HepG2 (cell line): ENCODE data around the gene YBX2. TPM values are rescaled to one million over a fixed set of nuclear protein-coding genes. Genes with fewer than 3 reads are reported as not detected.

Experiments used
- ATAC-seq: fragments of 200-7000 bp; cut with Tn5 transposase; 3 replicates; pipeline ENCODE4 v1.9.1; 2020; ENCODE audit warnings: mild to moderate bottlenecking, moderate library complexity
- BruUV-seq: library from RNA; stranded (reverse); fragments of 400-500 nt; replicated peaks from 2 replicates; lab custom pipeline; 2021; lab: Mats Ljungman, UMichigan
- CTCF ChIA-PET: fragments of 300-600 bp; formaldehyde crosslinking; extraction: SDS; loops from one replicate; lab custom pipeline; 2021; ENCODE audit warnings: low total read pairs, inconsistent platforms, low intra/inter-chr PET ratio; lab: Yijun Ruan, JAX
- POLR2A ChIA-PET: fragments of 350-600 bp; sonication (Branson Sonifier 250); formaldehyde crosslinking; loops from one replicate; lab custom pipeline; 2020; ENCODE audit warnings: antibody characterized with exemption, inconsistent platforms; lab: Yijun Ruan, JAX
- DNase-seq: peaks from one replicate; pipeline ENCODE4 v3.0.0-alpha.2; 2015; ENCODE audit warnings: low spot score
- FAIRE-seq: peaks from 3 replicates; lab custom pipeline; 2011; peaks lifted over from hg19 to GRCh38; lab: Jason Lieb, UNC
- H2AFZ ChIP-seq: one replicate; pipeline ENCODE4 v1.6.1; 2011; ENCODE audit warnings: low read length, inconsistent platforms
- H3K27ac ChIP-seq: fragments of 300-600 bp; 3 replicates; pipeline ENCODE4 v1.8.0; 2011; ENCODE audit warnings: mixed run types, mild to moderate bottlenecking, mixed read lengths, low read length, inconsistent platforms; ENCODE audit not compliant: insufficient read depth; ENCODE audit errors: extremely low read length
- H3K27me3 ChIP-seq, 2 experiments: fragments of 200-600 bp in 1 of 2; 2 replicates in 1 of 2; 3 replicates in 1 of 2; pipeline versions ENCODE4 v1.6.0 to v1.8.0; 2011; ENCODE audit warnings: low read length in 2 of 2, mild to moderate bottlenecking in 2 of 2, moderate library complexity in 2 of 2, inconsistent platforms in 1 of 2; ENCODE audit not compliant: insufficient read depth in 2 of 2, control insufficient read depth in 1 of 2
- H3K36me3 ChIP-seq, 2 experiments: fragments of 200-600 bp in 1 of 2; replicated peaks in 1 of 2; 2 replicates in 1 of 2; 3 replicates in 1 of 2; pipeline versions ENCODE4 v1.5.1 to v1.8.0; 2011; ENCODE audit warnings: low read length in 2 of 2, inconsistent platforms in 1 of 2; ENCODE audit not compliant: insufficient read depth in 2 of 2, control insufficient read depth in 1 of 2
- H3K4me1 ChIP-seq: 2 replicates; pipeline ENCODE4 v1.5.1; 2012; ENCODE audit warnings: low read length, inconsistent platforms; ENCODE audit not compliant: insufficient read depth
- H3K4me2 ChIP-seq: 2 replicates; pipeline ENCODE4 v1.6.0; 2011; ENCODE audit warnings: low read depth, low read length, inconsistent platforms
- H3K4me3 ChIP-seq, 3 experiments: fragments of 200-600 bp in 1 of 3; sonication (generic), shearing (Covaris generic) in 1 of 3; replicated peaks in 1 of 3; 2 replicates each; pipeline ENCODE4 v1.5.1; 2011 to 2016; ENCODE audit warnings: low read length in 3 of 3, inconsistent platforms in 2 of 3, low read depth in 2 of 3, mild to moderate bottlenecking in 2 of 3, control low read depth in 1 of 3, mixed read lengths in 1 of 3; ENCODE audit not compliant: insufficient read depth in 1 of 3
- H3K79me2 ChIP-seq: one replicate; pipeline ENCODE4 v1.6.1; 2011; ENCODE audit warnings: low read length, inconsistent platforms; ENCODE audit not compliant: insufficient read depth
- H3K9ac ChIP-seq: 2 replicates; pipeline ENCODE4 v1.6.0; 2011; ENCODE audit warnings: mild to moderate bottlenecking, low read depth, low read length, inconsistent platforms; ENCODE audit not compliant: insufficient read depth
- H3K9me3 ChIP-seq: 2 replicates; pipeline ENCODE4 v1.5.1; 2012; ENCODE audit warnings: mild to moderate bottlenecking, low read length
- H4K20me1 ChIP-seq: 2 replicates; pipeline ENCODE4 v1.6.0; 2011; ENCODE audit warnings: inconsistent platforms, mild to moderate bottlenecking, low read length, moderate library complexity; ENCODE audit not compliant: insufficient read depth
- ATF7 ChIP-seq, 2 experiments: fragments of 450-650 bp in 1 of 2; sonication (generic) in 1 of 2; formaldehyde crosslinking in 1 of 2; IDR thresholded peaks; 2 replicates each; pipeline versions ENCODE4 v1.4.0 to v1.6.1; 2016 to 2020; ENCODE audit warnings: antibody characterized with exemption in 1 of 2, mild to moderate bottlenecking in 1 of 2, missing genetic modification reagents in 1 of 2
- FOXA1 ChIP-seq, 2 experiments: fragments of 450-650 bp in 1 of 2; sonication (generic) in 1 of 2; formaldehyde crosslinking in 1 of 2; IDR thresholded peaks; 2 replicates each; pipeline versions ENCODE4 v1.4.0 to v1.6.1; 2016 to 2020; ENCODE audit warnings: missing genetic modification reagents in 1 of 2
- GZF1 ChIP-seq: sonication (generic); formaldehyde crosslinking; IDR thresholded peaks from 2 replicates; pipeline ENCODE4 v1.5.1; 2020; ENCODE audit warnings: mild to moderate bottlenecking, missing genetic modification reagents
- KDM2A ChIP-seq: sonication (generic); formaldehyde crosslinking; IDR thresholded peaks from 2 replicates; pipeline ENCODE4 v1.4.0; 2020; ENCODE audit warnings: low read depth, missing genetic modification reagents, borderline replicate concordance
- MED13 ChIP-seq: sonication (generic); formaldehyde crosslinking; IDR thresholded peaks from 2 replicates; pipeline ENCODE4 v1.5.0; 2020; ENCODE audit warnings: missing genetic modification reagents
- SMAD9 ChIP-seq: sonication (generic); formaldehyde crosslinking; IDR thresholded peaks from 2 replicates; pipeline ENCODE4 v1.5.1; 2020; ENCODE audit warnings: mild to moderate bottlenecking, missing genetic modification reagents
- SRSF1 ChIP-seq: fragments of 200-400 bp; formaldehyde crosslinking; optimal IDR thresholded peaks from 2 replicates; pipeline ENCODE3; 2017; ENCODE audit warnings: mild to moderate bottlenecking, low read depth, low read length, moderate library complexity
- ZFP36 ChIP-seq: fragments of 150-350 bp; IDR thresholded peaks from 2 replicates; pipeline ENCODE4 v1.6.1; 2018; ENCODE audit warnings: borderline replicate concordance, low read length, low read depth; ENCODE audit not compliant: partially characterized antibody
- ZKSCAN5 ChIP-seq: sonication (generic); formaldehyde crosslinking; IDR thresholded peaks from 2 replicates; pipeline ENCODE4 v1.5.1; 2020; ENCODE audit warnings: mild to moderate bottlenecking, missing genetic modification reagents
- ZNF101 ChIP-seq: sonication (generic); formaldehyde crosslinking; IDR thresholded peaks from 2 replicates; pipeline ENCODE4 v1.4.0; 2020; ENCODE audit warnings: mild to moderate bottlenecking, low read depth, missing genetic modification reagents, borderline replicate concordance
- ZNF343 ChIP-seq: sonication (generic); formaldehyde crosslinking; IDR thresholded peaks from 2 replicates; pipeline ENCODE4 v1.4.0; 2020; ENCODE audit warnings: mild to moderate bottlenecking, missing genetic modification reagents
- ZNF558 ChIP-seq: sonication (generic); formaldehyde crosslinking; IDR thresholded peaks from 2 replicates; pipeline ENCODE4 v1.9.0; 2022; ENCODE audit warnings: mild to moderate bottlenecking, missing genetic modification reagents, borderline replicate concordance
- WGBS: methylation state at CpG from one replicate; pipeline ENCODE4 v1.1.6; 2017; ENCODE audit warnings: low lambda C conversion rate; 5-methylcytosine and 5-hydroxymethylcytosine counted together
- in situ Hi-C: cut with HindIII; loops from 2 replicates; pipeline ENCODE4 v1.10.0; 2017; ENCODE audit warnings: low pct_unique_long_range_greater_than_20kb; ENCODE audit not compliant: extremely low pct_ligation_motif_present
- intact Hi-C: fragments of 100-400 bp; cut with micrococcal nuclease; formaldehyde crosslinking; loops from one replicate; pipeline ENCODE4 v1.10.0; 2022; ENCODE audit not compliant: unreplicated experiment
- polyA plus RNA-seq, 8 experiments: library from polyadenylated mRNA; depleted of rRNA in 3 of 8; stranded (reverse) in 7 of 8; unstranded in 1 of 8; fragments of >200 nt; fragmentation: Illumina TruSeq in 4 of 8; extraction: Trizol in 4 of 8; gene quantifications; 2 replicates each; pipeline versions ENCODE4 v1.2.1 to v1.2.3, GENCODE V29; 2011 to 2016; ENCODE audit warnings: low read depth in 4 of 8, missing spikeins in 1 of 8, mixed read lengths in 1 of 8; ENCODE audit not compliant: insufficient read depth in 1 of 8
- total RNA-seq, 5 experiments: library from RNA; depleted of rRNA; stranded (reverse); fragments of >200 nt; fragmentation: Illumina TruSeq; extraction: Trizol; gene quantifications; 2 replicates each; pipeline ENCODE4 v1.2.3, GENCODE V29; 2016; ENCODE audit warnings: low read depth in 1 of 5
- TF ChIP-seq, protein P1 (sequence below): IDR thresholded peaks from 2 replicates; pipeline ENCODE4 v1.6.1; 2016; ENCODE audit warnings: low read depth, borderline replicate concordance
- TF ChIP-seq, protein P2 (sequence below): sonication (generic); formaldehyde crosslinking; IDR thresholded peaks from 2 replicates; pipeline ENCODE4 v1.5.1; 2020; ENCODE audit warnings: missing genetic modification reagents, mild to moderate bottlenecking, borderline replicate concordance
- TF ChIP-seq, protein P3 (sequence below): IDR thresholded peaks from 2 replicates; pipeline ENCODE4 v1.6.1; 2012; ENCODE audit warnings: low read length, improper control_type of control experiment

YBX2 gene
- total and polyA plus RNA-seq, 2 of the 13 experiments (the other 11 are each of a cell fraction or from before 2014, with no cell fraction given): 0.12 to 0.22 TPM

DNA sequence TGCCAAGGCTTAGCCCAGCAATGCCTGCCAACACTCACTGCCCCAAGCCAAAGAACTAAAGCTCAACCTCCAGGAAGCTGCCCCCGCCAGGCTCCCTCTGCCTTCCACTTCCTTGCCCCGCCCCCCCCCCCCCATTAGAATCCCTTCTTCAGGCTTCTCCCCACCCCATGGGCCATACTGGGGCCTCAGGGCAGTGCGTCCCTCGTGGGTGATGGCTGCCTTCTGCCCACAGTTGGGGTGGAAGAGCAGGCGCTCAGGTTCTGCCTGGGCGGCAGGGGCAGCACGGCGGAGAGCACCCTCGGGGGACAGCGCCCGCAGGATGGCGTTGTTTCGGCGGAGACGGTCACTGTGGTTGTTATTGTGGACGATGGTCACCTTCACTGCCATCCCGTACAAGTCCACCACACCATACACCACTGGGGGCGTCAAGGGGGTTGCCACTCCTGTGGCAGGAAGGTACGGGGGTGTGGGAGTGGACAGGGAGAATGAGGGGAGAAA, 30.6 kb upstream of the YBX2 start:
- CTCF ChIA-PET: interaction anchor here (3.8 kb wide), 1 partner anchor 21 kb away, joined by 41 read pairs; no protein-coding TSS in a partner anchor
- FAIRE-seq (no peak), DNase-seq (no peak), ATAC-seq (no peak)
- Histone ChIP-seq H4K20me1 (no peaks in the 10 kb centered on the region), H2AFZ (no peak overlapping the region), H3K4me2 (no peak overlapping the region), H3K9ac (no peak overlapping the region), H3K9me3 (no peaks in the 10 kb centered on the region), H3K4me1 (peaks cover 16% of the 10 kb centered on the region), H3K36me3 (peaks cover 24 to 58% of the 10 kb centered on the region in 2 experiments), H3K79me2 (peaks cover 12% of the 10 kb centered on the region), H3K27ac (no peak overlapping the region), H3K4me3 (no peak overlapping the region), H3K27me3 (no peaks in the 10 kb centered on the region; a peak in 1 of 5 replicates)
- WGBS: 98% methylated on average over 19 of the region's 19 CpGs
- no peak for TF ChIP-seq FOXA1 (IDR thresholded peaks at IDR 0.05)
- no peak for TF ChIP-seq FOXA1 (CRISPR knock-in tag; IDR thresholded peaks at IDR 0.05)
- no peak for TF ChIP-seq ATF7 (IDR thresholded peaks at IDR 0.05)
- no peak for TF ChIP-seq ATF7 (CRISPR knock-in tag; IDR thresholded peaks at IDR 0.05)
- no peak for TF ChIP-seq ZNF558
- TF ChIP-seq, protein P1, sequence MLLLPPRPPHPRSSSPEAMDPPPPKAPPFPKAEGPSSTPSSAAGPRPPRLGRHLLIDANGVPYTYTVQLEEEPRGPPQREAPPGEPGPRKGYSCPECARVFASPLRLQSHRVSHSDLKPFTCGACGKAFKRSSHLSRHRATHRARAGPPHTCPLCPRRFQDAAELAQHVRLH (CRISPR knock-in tag): no peak
- no peak for TF ChIP-seq ZFP36
- no peak for TF ChIP-seq ZNF343 (CRISPR knock-in tag)
- no peak for TF ChIP-seq KDM2A
- TF ChIP-seq MED13 (CRISPR knock-in tag): no peak
- no peak for TF ChIP-seq GZF1 (CRISPR knock-in tag)
- no peak for TF ChIP-seq SRSF1
- TF ChIP-seq ZNF101 (CRISPR knock-in tag): no peak
- TF ChIP-seq SMAD9 (CRISPR knock-in tag): no peak
- TF ChIP-seq, protein P2, sequence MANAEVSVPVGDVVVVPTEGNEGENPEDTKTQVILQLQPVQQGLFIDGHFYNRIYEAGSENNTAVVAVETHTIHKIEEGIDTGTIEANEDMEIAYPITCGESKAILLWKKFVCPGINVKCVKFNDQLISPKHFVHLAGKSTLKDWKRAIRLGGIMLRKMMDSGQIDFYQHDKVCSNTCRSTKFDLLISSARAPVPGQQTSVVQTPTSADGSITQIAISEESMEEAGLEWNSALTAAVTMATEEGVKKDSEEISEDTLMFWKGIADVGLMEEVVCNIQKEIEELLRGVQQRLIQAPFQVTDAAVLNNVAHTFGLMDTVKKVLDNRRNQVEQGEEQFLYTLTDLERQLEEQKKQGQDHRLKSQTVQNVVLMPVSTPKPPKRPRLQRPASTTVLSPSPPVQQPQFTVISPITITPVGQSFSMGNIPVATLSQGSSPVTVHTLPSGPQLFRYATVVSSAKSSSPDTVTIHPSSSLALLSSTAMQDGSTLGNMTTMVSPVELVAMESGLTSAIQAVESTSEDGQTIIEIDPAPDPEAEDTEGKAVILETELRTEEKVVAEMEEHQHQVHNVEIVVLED (CRISPR knock-in tag): no peak
- no peak for TF ChIP-seq ZKSCAN5 (CRISPR knock-in tag)
- TF ChIP-seq, protein P3, sequence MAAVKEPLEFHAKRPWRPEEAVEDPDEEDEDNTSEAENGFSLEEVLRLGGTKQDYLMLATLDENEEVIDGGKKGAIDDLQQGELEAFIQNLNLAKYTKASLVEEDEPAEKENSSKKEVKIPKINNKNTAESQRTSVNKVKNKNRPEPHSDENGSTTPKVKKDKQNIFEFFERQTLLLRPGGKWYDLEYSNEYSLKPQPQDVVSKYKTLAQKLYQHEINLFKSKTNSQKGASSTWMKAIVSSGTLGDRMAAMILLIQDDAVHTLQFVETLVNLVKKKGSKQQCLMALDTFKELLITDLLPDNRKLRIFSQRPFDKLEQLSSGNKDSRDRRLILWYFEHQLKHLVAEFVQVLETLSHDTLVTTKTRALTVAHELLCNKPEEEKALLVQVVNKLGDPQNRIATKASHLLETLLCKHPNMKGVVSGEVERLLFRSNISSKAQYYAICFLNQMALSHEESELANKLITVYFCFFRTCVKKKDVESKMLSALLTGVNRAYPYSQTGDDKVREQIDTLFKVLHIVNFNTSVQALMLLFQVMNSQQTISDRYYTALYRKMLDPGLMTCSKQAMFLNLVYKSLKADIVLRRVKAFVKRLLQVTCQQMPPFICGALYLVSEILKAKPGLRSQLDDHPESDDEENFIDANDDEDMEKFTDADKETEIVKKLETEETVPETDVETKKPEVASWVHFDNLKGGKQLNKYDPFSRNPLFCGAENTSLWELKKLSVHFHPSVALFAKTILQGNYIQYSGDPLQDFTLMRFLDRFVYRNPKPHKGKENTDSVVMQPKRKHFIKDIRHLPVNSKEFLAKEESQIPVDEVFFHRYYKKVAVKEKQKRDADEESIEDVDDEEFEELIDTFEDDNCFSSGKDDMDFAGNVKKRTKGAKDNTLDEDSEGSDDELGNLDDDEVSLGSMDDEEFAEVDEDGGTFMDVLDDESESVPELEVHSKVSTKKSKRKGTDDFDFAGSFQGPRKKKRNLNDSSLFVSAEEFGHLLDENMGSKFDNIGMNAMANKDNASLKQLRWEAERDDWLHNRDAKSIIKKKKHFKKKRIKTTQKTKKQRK: no peak
- POLR2A ChIA-PET: no interaction called here
- no TSS peak for BruUV-seq
- in situ Hi-C loops (no loop called here), intact Hi-C loops (no loop called here)
